HG02973 (cell line): Measurements from ENCODE around the gene SGCA.

Experiments
- ATAC-seq: cut with Tn5 transposase; IDR thresholded peaks from one replicate; pipeline ENCODE4 v1.9.1; 2021; ENCODE audit warnings: moderate library complexity; ENCODE audit not compliant: unreplicated experiment

The SGCA gene

GRCh38 chr17:50165867-50166517 is at the start of gene SGCA:
Gene SGCA (plus strand): TSS chr17:50166005. CDS start chr17:50166041, 36 bp downstream.
- ATAC-seq, result no peak

- no peak for ATAC-seq
Observed at GRCh38 chr17:50117202-50118051, 48.4 kb upstream of the SGCA start.

- ATAC-seq, result no peak
Observed at GRCh38 chr17:50118076-50118827, 47.6 kb upstream of the SGCA start.

- no peak for ATAC-seq
Observed at GRCh38 chr17:50118828-50119218, 47.0 kb upstream of the SGCA start.

GRCh38 chr17:50120475-50121253 is 45.1 kb upstream of the SGCA start:
- no peak for ATAC-seq

GRCh38 chr17:50122945-50123344 is 42.9 kb upstream of the SGCA start:
- ATAC-seq, result no peak

- ATAC-seq, result no peak
Observed at GRCh38 chr17:50123649-50124349, 42.0 kb upstream of the SGCA start.

GRCh38 chr17:50125420-50125997 is 40.3 kb upstream of the SGCA start:
- ATAC-seq, result no peak

- no peak for ATAC-seq
Observed at GRCh38 chr17:50127697-50128361, 38.0 kb upstream of the SGCA start.

- ATAC-seq, result no peak
Observed at GRCh38 chr17:50128441-50129352, 37.1 kb upstream of the SGCA start.

GRCh38 chr17:50129353-50129727 is 36.5 kb upstream of the SGCA start:
- ATAC-seq, result no peak

- no peak for ATAC-seq
Observed at GRCh38 chr17:50129728-50130558, 35.9 kb upstream of the SGCA start, which contains the start of gene SAMD14. Gene SAMD14 (minus strand): TSS chr17:50130160. CDS start chr17:50124959, 5,201 bp downstream.

- no peak for ATAC-seq
Observed at GRCh38 chr17:50130559-50131305, 35.1 kb upstream of the SGCA start.

GRCh38 chr17:50132104-50132794 is 33.6 kb upstream of the SGCA start:
- no peak for ATAC-seq

GRCh38 chr17:50133028-50133768 is 32.6 kb upstream of the SGCA start:
- ATAC-seq, result no peak

GRCh38 chr17:50133769-50134099 is 32.1 kb upstream of the SGCA start:
- ATAC-seq, result no peak
